Stimulated activated CD8-positive, alpha-beta memory T cell treated with anti-CD3 and anti-CD28 coated beads, Interleukin-15, amount 100 ng/mL, for 24 hours (primary cell): Measurements from ENCODE around the gene NKG7.

Source experiments
- DNase-seq: peaks from one replicate; pipeline ENCODE4 v3.0.0-alpha.2; 2020; ENCODE audit warnings: low read depth

The NKG7 gene

DNA sequence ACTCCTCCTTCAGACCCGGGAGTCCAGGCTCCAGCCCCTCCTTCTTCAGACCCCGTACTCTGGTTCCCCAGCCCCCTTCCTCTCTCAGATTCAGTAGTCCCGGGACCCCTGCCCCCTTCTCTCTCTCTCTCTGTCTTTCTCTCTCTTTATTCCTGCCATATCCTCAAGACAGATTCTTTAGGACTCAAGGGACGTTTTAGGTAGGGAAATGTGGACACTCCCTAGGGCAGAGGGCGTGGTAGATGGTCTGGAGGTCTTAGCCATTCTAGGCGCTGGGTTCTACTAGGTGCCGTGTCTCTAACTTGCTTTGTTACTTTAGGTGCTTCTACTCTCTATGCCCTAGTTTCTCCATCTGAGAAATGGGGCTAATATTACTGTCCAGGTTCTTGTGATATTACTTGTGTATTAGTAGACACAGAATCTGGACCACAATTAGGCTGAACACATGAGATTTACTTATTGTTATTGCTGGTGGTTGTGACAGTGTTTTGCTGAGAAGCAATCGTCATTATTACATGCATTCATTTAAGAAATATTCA, 18.7 kb upstream of the NKG7 start:
- DNase-seq = no peak

DNA sequence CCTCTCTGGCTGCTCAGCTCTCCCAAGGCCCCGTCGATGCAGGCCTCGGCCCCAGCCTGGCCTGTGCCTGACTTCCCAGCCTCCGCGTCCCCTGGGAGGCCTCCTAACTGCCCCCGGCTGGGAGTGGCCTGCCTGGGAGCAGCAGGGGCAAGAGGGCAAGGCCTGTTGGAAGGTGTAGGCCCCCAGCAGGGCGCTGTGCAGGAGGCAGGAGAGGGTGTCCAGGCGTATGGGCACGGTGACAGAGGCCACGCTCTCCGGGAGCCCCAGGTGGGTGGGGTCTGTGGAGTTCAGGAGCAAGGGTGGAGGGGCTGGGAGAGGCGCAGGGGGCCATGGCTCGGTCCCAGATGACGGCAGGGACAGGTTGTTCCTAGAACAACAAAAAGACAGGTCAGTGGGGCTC, 16.7 kb upstream of the NKG7 start:
- no peak for DNase-seq

DNA sequence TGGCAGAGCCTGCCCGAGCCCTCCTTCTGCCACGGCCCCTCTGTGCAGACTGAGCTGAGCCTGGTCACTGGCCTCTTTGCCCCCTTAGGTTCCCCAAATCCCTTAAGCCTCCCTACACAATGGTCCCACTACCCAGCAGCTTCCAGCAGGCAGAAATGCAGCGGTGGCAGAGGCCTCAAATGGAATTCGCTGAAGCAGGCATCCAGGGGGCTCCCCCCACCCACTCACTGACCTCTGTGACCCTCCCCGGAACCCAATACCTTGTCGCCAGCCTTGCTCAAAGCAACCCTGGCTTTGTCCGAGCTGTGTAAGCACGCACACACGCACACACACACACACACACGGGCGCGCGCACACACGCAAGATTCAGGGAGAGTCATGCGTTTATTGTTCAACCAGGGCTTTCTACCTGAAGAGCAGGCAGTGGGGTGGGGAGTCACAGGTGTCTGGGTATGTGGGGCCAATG, 15.5 kb upstream of the NKG7 start, which contains the start of gene LIM2:
TSS of gene LIM2 (minus strand) at position 51 of the 466 bp plus-strand sequence. CDS start 531 bp downstream, outside the sequence.
- DNase-seq = no peak

DNA sequence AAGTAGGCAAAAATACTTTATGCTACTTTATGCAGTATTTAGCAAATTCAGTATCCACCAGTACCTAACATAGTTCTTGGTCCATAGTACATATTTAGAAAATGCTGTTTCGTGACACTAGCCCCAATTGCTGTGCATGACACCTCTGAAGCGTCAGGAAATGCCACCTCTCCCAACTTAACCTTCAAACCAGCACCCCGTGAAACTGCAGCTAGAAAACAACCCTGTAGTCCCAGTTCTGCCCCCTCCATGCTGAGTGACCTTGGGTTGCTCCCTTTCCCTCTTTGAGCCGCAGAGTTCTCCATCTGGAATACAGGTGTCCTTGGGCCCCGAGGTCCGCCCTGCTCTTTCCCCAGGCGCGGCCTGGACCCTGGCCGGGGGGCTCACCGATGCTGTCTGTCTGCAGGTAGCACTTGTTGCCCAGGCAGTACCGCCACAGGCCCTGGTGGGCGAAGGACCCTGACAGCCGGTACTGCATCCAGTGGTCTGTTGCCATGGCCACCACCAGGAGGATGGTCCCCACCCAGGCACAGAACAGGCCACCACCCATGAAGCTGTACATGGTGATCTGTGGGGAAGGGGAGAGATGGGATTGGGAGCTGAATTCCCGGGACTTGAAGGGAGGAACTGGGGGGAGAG, 14.5 kb upstream of the NKG7 start:
- DNase-seq = no peak

DNA sequence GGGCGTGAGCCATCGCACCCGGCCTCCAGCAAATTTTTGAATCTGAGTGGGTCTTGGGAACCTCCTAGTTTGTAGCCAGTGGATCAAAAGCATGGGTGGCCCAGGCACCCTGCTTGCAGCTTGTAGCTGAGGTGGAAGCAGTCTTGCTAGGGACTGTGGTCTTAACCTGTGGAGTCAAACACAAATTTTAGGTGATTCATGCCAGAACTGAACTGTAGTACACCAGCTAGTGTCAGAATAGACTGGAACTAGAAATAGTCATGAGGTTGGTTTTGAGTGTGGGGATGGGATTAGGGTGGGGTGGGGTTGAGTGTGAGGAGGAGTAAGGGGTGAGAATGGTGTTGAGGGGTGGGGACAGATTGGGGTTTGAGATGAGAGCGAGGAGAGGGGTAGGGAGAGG, 9.6 kb upstream of the NKG7 start:
- DNase-seq = no peak

DNA sequence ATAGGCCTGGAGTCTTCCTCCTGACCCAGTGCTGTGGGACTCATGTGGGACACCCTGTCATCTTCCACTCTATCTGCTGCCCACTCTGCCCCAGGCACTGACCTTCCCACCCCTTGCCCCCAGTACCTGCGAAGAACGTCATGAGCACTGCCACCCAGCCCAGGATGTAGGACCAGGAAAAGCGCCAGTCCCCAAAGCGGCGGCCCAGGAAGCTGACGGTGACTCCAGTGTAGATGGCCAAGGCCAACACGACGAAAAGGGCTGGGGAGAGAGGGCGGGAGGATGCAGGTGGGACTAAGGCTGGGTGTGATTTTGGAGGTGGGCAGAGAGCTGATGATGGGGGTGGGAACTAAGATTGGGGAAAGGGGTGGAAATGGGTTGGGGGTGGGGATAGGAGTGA, 7.9 kb upstream of the NKG7 start:
- no peak for DNase-seq

DNA sequence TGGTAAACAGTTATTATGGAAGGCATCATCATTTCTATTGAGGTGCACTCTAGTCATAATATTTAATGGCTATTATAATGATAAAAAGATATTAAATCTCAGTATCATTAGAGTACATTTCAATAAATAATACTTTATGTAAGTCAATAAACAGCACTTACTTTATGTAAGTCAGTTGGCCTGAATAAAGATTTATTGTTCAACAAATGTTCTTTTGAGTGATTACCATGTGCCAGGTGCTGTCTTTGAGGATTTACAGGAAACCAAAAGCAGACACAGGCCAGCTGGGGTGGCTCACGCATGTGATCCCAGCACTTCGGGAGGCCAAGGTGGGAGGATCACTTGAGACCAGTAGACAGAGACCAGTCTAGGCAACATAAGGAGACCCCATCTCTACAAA, 5.0 kb upstream of the NKG7 start:
- no peak for DNase-seq

DNA sequence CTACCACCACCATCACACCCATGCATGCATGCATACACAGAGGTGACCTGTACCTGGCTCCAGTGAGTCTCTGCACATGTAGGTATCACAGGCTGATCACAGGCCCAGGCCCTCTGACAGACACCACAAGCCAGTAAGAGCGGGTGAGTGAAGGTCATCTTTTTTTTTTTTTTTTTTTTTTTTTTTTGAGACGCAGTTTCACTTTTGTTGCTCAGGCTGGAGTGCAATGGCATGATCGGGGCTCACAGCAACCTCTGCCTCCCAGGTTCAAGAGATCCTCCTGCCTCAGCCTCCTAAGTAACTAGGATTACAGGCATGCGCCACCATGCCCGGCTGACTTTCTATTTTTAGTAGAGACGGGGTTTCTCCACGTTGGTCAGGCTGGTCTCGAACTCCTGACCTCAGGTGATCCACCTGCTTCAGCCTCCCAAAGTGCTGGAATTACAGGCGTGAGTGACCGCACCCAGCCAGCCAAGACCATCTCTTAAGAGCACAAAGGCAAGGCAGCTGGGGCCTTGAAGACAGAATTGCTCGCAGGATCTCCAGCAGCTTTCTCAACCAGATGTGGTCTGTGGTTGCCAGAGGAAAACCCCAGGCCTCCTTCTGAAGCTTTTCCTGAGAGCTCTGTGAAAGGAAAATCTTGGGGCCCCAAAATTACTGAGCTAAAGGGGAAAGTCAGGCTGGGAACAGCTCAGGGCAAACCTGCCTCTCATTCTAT, 3.2 kb upstream of the NKG7 start:
- DNase-seq = no peak

DNA sequence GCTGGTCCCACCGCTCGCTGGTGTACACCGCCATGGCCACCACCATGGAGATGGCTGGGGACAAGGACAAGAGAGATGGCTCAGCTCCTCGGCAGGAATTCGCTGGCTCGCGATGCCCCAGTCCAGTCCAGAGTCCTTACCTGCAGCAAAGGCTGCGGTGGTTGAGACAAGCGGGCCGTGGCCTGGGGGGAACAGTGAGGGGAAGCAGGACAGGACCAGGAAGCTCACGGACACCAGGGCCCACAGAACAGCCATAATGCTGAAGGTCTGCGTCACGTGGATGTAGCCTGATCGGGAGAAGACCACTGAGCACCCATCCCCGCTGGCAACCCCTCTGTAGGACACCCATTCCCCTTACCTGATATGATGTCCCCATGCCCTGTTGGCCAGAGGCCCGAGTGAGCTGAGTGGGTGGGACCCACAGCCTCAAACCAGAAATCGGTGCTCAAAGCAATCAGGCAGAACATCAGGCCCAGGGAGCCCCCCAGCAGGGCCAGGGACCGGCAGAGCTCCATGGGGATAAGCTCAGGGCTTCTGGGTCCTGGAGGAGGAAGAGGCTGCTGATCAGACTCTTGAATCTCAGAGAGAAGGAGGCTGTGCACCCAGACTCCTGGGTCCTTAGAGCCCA, 319 bp downstream of the NKG7 start:
- DNase-seq = no peak

DNA sequence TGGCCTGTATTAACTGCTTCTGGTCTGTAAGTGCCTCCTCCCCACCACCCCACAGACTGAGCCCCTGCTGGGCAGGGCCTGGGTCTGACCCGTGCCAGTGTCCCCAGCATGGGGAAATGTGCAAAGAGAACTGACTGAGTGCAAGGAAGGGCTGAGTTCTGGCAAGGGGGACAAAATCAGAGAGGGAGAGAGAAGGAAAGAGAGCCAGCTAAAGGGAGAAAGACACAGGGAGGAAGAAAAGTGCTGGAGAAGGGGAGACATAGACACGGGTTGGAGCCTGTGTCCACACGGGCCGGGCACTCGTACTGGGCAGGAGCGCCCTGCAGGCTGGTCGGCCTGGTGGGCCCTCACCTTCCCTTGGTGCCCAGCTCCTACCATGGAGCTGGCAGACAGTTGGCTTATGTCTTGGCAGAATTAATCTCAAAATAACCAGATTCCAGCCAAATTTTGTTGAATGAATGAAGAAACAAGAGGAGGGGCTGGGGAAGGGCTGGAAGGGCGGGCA, 1.2 kb downstream of the NKG7 start:
- no peak for DNase-seq

DNA sequence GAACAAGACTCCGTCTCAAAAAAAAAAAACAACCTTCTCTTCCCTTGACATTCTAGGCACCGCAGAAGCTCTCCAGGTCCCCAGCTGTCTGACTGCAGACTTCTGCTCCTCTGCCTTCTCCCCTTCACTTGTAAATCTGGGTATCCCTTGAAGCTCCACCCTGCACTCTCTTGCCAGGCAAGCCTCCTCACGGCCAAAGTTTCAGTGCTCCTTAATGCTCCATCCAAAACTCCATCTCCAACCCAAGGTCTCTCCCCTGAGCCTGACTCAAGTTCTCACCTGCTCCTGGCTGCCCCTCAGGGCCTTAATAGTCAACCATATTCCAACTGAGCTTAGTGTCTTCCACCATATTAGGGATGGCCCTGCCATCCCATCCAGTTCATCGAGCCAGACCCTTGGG, 2.2 kb downstream of the NKG7 start:
- DNase-seq = no peak

DNA sequence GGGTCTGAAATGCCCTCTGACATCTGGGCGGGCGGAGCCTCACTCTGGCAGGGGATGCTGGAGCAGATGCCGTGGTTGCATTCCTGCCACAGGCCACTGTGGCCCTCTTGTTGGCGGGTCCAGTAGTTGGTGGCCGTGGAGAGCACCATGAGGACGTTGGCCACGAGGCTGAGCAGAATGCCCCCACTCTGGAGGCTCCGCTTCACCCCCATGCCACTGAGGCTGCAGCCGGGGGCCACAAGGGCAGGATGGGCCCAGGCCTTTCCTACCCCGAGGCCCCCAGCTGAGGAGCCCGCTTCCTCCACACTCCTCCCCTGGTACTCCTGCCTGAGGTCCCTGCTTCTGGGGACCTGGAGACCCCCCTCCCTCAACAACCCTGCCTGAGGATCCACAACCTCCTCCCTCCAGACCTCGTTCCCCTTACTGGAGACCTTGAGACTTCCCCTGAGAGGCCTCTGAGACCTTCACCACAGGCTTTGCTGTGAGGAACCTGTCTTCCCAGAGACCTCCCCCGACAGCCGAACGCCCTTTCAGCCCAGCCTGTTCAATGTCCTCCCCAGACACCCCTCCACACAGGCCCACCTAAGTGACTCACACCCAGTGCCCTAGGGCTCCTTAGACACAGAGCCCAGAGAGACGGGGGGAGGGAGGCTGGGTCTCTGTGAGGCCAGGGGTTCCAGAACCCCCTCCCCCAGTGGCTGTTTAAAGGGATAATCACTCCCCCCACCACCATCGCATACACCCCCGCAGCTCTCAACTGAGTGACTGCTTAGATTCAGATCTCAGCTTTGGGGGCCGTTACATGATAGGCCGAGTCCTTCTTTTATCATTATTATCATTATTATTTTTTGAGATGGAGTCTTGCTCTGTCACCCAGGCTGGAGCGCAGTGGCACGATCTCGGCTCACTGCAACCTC, 3.8 kb downstream of the NKG7 start, which contains the start of gene CLDND2:
TSS of gene CLDND2 (minus strand) at position 638 of the 917 bp plus-strand sequence. CDS start at position 212, 426 bp downstream.
- DNase-seq = no peak

DNA sequence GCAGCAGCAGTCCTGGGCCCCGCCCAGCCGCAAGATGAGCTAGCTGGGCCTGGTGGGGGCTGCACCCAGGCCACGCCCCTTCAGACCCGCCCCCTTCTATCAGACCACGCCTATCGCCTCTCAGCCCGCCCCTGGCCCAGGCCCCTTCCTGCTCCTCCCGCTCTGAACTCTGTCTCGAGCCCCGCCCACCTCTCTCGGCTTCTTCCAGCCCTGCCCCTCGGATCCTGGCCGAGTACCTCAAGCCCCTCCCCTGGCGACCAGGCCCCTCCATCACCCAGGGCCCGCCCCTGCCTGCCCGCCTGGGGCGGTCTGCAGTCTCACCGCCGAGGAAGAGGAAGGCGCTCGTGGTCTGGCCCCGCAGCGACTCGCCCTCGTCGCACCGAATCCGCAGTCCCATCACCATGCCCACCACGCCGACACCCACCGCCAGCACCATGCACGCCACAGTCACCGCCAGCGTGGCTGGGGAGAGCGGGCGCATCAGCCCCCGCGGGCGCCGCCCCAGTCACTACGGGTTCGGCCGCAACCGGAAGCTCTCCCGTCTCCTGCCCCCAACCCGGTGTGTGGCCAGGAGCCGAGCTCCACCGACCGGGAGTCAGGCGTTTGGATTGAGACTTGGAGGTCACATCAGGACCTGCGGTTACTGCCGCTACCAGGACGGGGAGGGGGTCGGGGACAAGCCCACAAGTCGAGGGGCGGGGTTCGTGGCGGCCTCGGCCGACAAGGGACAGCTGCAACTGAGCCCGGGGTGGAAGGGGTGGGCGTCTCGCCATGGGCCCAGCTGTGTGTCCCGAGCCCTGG, 4.7 kb downstream of the NKG7 start:
- DNase-seq = peak; percentile 97

DNA sequence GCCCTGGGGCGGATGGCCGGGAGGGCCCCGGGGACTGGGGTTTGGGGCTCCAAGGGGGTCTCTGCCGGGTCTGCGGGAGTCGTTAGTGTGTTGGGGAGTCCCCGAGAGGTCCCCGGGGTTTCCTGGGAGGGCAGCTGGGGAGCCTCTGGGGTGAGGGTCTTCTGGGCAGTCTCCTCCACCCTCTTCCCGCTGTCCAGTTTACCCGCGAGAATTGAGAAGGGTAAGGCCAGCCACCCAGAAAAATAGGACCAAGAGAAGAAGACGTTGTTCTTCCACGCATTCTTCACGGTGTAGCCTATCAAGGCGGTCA, 5.2 kb downstream of the NKG7 start:
- DNase-seq = no peak

DNA sequence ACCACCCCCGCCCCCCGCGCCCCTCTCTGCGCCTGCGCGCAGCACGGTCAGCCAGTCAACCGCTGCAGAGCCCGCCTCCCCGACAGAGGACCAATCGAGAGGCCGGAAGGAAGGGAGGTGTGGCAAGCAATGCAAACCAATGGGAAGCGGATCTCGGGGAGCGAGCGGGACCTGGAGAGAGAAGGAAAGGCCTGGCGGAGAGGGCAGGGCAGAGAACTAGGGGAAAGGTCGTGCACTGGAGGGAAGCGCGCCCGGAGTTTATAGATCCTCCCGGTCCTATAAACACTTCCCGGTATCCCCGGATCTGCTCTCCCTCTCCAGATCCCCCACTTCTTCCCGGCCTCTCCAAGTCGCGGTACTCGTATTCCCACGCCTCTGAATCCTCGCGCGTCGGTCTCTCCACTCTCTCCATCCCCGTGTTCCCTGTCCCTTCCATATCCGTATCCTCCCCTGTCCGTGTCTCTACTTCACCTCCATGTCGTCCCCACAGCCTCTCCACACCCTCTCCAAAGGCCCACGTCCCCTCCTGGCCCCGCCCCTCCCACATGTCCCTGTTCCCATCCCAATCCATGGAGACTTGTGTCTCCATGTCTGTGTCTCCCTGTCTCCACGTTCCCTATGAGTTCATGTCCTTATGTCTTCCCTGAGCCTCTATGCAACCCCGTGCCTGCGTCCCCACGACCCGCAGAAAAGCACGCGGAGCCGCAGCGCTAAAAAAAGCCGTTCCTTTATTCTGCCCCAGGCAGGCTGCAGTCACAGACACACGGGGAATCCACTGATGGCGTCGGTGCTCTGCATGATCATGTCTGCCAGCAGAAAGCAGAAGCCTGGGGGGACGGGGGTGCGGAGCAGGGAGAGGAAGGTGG, 5.8 kb downstream of the NKG7 start:
- peak; percentile 76 for DNase-seq

DNA sequence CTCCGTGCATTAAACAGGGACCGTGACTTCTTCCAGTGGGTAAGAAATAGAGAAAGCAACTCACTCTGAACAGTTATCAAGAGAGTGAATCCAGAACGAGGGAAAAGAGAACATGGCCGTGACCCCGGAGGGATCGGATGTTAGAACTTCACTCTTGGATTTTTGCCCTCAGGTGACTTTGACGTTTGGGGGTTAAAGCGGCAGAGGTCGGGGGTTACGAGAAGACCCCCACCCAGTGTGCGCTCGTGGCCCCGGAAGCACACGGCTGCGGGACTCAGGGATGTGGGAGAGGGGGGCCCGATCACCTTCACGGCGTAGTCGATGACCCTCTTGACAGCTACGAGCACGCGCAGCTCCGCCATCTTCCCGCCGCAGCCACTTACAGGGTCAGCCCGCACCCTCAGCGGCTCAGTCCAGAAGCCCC, 6.5 kb downstream of the NKG7 start, which contains the start of gene ETFB:
TSS of gene ETFB (minus strand) at position 424 of the 424 bp plus-strand sequence. CDS start at position 362, 62 bp downstream.
- no peak for DNase-seq

DNA sequence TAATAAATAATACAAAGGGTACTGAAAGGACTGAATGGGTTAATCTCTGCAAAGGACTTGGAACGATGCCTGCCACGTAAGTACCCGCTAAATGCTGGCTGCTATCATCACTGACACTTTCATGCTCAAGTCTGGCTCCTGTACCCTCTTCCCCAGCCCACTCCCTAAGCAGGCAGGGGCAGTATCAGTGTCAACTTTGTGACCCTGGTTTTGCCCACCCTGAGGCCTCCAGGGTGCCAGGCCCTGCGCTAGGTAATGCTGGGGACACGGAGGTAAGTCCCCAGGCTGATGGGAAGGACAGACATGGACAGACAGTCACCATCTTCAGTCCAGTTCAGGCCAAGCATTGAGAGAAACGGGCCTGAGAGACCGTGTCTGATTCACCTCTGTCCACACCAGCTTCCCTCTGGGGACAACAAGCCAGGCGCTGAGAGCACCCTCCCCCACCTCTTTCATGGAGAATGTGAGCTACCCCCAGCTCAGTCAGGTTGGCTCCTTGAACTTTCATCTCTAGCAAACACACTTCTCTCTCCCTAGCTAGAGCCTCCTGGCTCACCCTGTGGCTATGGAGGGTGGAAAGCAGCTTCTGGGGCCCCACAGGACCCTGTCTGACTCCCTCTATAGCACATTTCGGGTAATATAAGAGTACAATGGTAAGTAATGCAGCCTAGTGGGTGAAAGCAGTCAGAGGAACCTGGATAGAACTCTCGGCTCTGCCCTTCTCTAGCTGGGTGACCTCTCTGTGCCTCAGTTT, 7.1 kb downstream of the NKG7 start:
- DNase-seq = no peak

DNA sequence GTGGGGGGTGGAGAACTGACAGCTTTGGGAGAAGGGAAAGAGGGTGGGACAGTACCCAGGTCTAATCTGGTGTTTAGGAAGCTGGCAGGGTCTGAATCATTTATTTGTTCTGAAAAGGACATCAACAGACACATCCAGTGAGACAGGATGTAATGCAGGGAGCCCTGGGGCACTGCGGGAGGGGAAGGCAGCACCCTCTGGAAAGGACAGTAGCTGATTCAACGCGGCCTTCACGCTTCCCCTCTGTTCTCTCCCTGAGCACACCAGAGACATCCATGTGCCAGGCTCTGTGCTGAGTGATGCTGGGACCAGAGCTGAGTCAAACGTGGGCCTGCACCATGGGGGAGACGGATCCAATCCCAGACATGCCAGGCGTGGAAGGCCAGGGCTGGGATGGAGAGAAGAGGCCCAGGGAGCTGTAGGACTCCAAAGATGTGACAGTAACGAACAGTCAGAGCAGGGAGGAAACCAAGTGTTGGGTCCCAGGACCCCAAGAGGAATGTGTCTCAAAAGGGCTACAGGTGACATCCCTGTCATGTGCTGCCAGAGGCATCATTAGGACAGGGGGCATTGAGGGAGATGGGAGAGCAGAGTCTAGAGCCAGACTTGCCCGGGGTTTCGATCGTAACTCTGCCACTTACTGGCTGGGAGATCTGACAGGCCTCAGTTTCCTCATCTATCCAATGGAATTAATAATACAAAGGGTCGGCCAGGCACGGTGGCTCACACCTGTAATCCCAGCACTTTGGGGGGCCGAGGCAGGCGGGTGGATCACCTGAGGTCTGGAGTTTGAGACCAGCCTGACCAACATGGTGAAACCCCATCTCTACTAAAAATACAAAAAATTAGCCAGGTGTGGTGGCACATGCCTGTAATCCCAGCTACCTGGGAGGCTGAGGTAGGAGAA, 8.0 kb downstream of the NKG7 start:
- no peak for DNase-seq
